Osteoblast (primary cell): ENCODE data around the gene PDE8B. TPM values are rescaled to one million over a fixed set of nuclear protein-coding genes. Genes with fewer than 3 reads are reported as not detected.

Experiments
- DNase-seq: peaks from one replicate; pipeline ENCODE4 v3.0.0; 2011; ENCODE audit warnings: low spot score, mixed read lengths; ENCODE audit not compliant: insufficient read length; ENCODE audit errors: missing footprints
- H2AFZ ChIP-seq: 2 replicates; pipeline ENCODE4 v1.6.0; 2011; ENCODE audit warnings: mild to moderate bottlenecking, low read length
- H3K27ac ChIP-seq: 2 replicates; pipeline ENCODE4 v1.5.1; 2011; ENCODE audit warnings: mild to moderate bottlenecking, low read depth, low read length, moderate library complexity
- H3K27me3 ChIP-seq: 2 replicates; pipeline ENCODE4 v1.6.0; 2012; ENCODE audit warnings: mild to moderate bottlenecking, control low read depth, inconsistent platforms, low read length, moderate library complexity; ENCODE audit not compliant: insufficient read depth
- H3K36me3 ChIP-seq: 2 replicates; pipeline ENCODE4 v1.5.1; 2011; ENCODE audit warnings: mild to moderate bottlenecking, low read length, control low read depth, moderate library complexity; ENCODE audit not compliant: insufficient read depth
- H3K4me1 ChIP-seq: 2 replicates; pipeline ENCODE4 v1.5.1; 2011; ENCODE audit warnings: mild to moderate bottlenecking, low read length, control low read depth, moderate library complexity; ENCODE audit not compliant: insufficient read depth
- H3K4me2 ChIP-seq: 2 replicates; pipeline ENCODE4 v1.6.0; 2011; ENCODE audit warnings: mild to moderate bottlenecking, low read length; ENCODE audit not compliant: insufficient read depth
- H3K4me3 ChIP-seq: fragments of 200-600 bp; sonication (generic); 3 replicates; pipeline ENCODE4 v1.5.1; 2012; ENCODE audit warnings: mild to moderate bottlenecking, low read length, inconsistent platforms; ENCODE audit not compliant: insufficient read depth
- H3K79me2 ChIP-seq: 2 replicates; pipeline ENCODE4 v1.6.0; 2012; ENCODE audit warnings: mild to moderate bottlenecking, low read length, control low read depth, inconsistent platforms; ENCODE audit not compliant: insufficient read depth
- H3K9me3 ChIP-seq: 2 replicates; pipeline ENCODE4 v1.5.1; 2011; ENCODE audit warnings: low read depth, low read length, control low read depth
- H4K20me1 ChIP-seq: 2 replicates; pipeline ENCODE4 v1.6.0; 2012; ENCODE audit warnings: mild to moderate bottlenecking, low read length, control low read depth; ENCODE audit not compliant: insufficient read depth
- total RNA-seq: library from RNA; depleted of rRNA; stranded (reverse); fragments of >200 nt; gene quantifications from 2 replicates; pipeline ENCODE4 v1.2.3, GENCODE V29; 2012
- TF ChIP-seq, protein P1 (sequence below): IDR thresholded peaks from 2 replicates; pipeline ENCODE4 v1.5.1; 2011; ENCODE audit warnings: mild to moderate bottlenecking, low read depth, low read length, moderate library complexity; ENCODE audit errors: extremely low read depth

PDE8B gene
- total RNA-seq, 1 donor, result under 0.01 TPM

DNA sequence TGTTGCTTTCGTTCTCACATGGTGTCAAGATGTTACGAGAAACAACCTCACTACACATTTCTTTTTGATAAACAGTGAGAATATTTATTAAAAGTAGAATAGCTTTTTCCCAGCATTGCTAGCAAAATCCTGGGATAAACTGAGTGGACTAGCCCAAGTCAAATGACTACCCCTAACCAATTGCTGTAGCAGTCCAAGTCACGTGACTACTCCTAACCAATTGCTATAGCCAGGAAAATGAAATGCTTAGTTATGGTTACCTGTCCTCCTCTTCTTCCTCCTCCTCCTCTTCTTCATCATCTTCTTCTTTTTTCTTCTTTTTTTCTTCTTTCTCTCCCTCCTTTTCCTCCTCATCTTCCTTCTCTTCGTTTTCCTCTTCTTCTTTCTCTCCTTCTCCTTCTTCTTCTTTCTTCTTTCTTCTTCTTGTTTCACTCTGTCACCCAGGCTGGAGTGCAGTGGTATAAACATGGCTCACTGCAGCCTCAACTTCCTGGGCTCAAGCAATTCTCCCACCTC lies 85.4 kb downstream of the PDE8B start:
- H3K27me3 ChIP-seq, result no peaks in the 10 kb centered on the region
- no peaks in the 10 kb centered on the region for H3K9me3 ChIP-seq
- DNase-seq, result no peak
- H3K27ac ChIP-seq, result no peak overlapping the region
- no peak overlapping the region for H2AFZ ChIP-seq
- H3K4me3 ChIP-seq, result no peak overlapping the region
- H3K4me2 ChIP-seq, result no peak overlapping the region
- H3K4me1 ChIP-seq, result peaks cover 22% of the 10 kb centered on the region
- H3K36me3 ChIP-seq, result no peaks in the 10 kb centered on the region
- TF ChIP-seq, protein P1, sequence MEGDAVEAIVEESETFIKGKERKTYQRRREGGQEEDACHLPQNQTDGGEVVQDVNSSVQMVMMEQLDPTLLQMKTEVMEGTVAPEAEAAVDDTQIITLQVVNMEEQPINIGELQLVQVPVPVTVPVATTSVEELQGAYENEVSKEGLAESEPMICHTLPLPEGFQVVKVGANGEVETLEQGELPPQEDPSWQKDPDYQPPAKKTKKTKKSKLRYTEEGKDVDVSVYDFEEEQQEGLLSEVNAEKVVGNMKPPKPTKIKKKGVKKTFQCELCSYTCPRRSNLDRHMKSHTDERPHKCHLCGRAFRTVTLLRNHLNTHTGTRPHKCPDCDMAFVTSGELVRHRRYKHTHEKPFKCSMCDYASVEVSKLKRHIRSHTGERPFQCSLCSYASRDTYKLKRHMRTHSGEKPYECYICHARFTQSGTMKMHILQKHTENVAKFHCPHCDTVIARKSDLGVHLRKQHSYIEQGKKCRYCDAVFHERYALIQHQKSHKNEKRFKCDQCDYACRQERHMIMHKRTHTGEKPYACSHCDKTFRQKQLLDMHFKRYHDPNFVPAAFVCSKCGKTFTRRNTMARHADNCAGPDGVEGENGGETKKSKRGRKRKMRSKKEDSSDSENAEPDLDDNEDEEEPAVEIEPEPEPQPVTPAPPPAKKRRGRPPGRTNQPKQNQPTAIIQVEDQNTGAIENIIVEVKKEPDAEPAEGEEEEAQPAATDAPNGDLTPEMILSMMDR, result no peak
- H4K20me1 ChIP-seq, result no peaks in the 10 kb centered on the region
- H3K79me2 ChIP-seq, result no peaks in the 10 kb centered on the region

DNA sequence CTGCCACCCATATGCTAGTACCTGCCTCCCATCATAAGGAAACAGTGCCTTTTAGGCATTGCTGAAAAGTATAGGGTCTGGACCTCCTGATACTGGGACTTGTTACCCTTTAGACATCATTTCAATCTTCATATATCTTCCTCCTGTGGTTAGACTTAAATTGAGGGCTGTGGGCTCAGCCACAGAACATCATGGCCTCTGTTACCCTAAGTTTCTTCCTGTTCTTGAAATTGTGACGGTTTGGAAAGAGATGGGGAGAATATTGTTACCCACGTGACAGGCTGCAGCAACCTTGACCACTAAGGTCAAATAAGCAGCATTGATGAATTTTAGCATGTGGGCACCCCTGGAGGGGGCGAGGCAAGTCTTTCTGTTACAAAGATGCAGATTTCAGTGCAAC lies 87.7 kb downstream of the PDE8B start:
- Histone ChIP-seq H3K9me3 (no peaks in the 10 kb centered on the region), H3K36me3 (no peaks in the 10 kb centered on the region), H3K4me2 (no peak overlapping the region), H2AFZ (no peak overlapping the region), H3K4me3 (no peak overlapping the region), H3K27ac (no peak overlapping the region), H4K20me1 (no peaks in the 10 kb centered on the region), H3K79me2 (no peaks in the 10 kb centered on the region), H3K4me1 (peaks cover 20% of the 10 kb centered on the region), H3K27me3 (no peaks in the 10 kb centered on the region)
- TF ChIP-seq, protein P1, result no peak
- no peak for DNase-seq

DNA sequence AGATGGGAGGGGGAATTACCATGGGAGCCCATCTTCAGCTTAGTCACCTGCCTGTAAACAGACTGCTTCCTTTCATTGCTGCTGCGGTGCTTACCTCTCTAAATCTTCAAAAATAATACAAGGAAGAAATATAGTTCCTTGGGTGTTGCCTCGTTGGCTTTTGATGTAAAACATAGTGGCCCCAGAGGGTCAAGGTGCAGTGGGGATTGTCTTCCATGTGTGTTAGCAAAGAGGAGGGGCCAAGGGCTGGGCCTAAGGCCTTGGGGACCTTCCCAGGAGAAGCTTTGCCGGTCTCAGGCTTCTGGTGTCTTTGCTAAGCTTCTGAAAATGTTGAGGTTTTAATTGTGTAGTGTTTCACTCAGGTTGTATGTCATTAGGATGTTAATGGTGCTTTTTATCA lies 90.0 kb downstream of the PDE8B start:
- no peak overlapping the region for H2AFZ ChIP-seq
- DNase-seq, result no peak
- H3K27ac ChIP-seq, result no peak overlapping the region
- no peak overlapping the region for H3K4me3 ChIP-seq
- H4K20me1 ChIP-seq, result no peaks in the 10 kb centered on the region
- H3K36me3 ChIP-seq, result no peaks in the 10 kb centered on the region
- no peak overlapping the region for H3K4me2 ChIP-seq
- peaks cover 19% of the 10 kb centered on the region for H3K4me1 ChIP-seq
- no peaks in the 10 kb centered on the region for H3K9me3 ChIP-seq
- TF ChIP-seq, protein P1, result no peak
- no peaks in the 10 kb centered on the region for H3K27me3 ChIP-seq
- no peaks in the 10 kb centered on the region for H3K79me2 ChIP-seq

DNA sequence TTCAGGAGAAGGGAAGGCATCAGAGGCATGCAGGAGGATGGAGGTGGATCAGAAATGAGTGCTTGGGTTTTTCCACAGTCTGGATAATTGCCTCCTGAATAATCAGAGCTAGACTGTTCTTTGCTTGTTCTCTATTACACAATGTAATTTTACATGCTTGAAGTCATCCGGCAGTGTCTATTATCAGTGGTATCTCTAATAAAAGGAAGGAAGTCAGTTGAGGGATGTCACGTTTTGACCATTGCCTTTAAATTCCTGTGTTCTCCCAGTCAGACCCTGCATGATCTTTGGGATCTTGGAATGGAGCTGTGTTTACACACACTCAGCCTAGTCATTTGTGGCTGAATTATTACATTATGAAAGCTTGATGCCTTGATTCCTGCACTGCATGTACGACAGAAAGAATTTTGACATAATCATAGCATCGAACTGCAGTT lies 91.0 kb downstream of the PDE8B start:
- H3K4me1 ChIP-seq, result peaks cover 28% of the 10 kb centered on the region
- H4K20me1 ChIP-seq, result no peaks in the 10 kb centered on the region
- H2AFZ ChIP-seq, result peak overlapping the region; percentile 8
- H3K27me3 ChIP-seq, result no peaks in the 10 kb centered on the region
- H3K9me3 ChIP-seq, result no peaks in the 10 kb centered on the region
- no peak overlapping the region for H3K4me3 ChIP-seq
- DNase-seq, result peak; percentile 49
- no peaks in the 10 kb centered on the region for H3K36me3 ChIP-seq
- TF ChIP-seq, protein P1, result no peak
- no peaks in the 10 kb centered on the region for H3K79me2 ChIP-seq
- H3K4me2 ChIP-seq, result peak overlapping the region; percentile 70
- H3K27ac ChIP-seq, result peak overlapping the region; percentile 62
